ENCODE data around the gene IL2RA.
"Not testable (repeated sequence)": the region's sequence is repeated elsewhere in the genome, so short reads cannot be mapped to it uniquely, and the experiment has no call there.

IL2RA gene

DNA sequence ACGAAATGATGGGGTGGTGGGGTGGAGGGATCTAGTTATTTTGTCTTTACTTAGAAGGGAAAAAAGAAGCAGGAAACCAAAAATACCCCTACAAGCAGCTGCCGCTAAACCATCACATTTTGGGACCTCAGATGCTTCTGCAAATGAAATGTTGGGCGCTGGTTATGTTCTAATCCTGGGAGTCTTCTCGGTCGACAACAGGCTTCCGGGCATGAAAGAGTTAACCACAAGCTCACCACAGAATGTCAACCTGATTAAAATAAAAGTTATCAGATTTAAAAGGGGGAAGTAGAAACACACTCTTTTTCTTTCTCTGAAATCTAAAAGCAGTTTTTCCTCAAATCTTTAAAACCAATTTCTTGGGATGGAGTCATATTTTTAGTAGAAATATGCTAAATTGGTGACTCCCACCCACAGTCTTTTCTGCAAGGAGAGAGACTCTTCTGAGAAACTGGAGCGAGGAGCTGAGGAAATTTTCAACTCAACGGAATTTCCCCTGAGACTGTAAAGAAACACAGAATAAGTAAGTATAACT lies 16.8 kb downstream of the IL2RA start:
- H3K4me3 ChIP-seq (ENCODE audit: low read length) = no peak overlapping the region
- no peak for DNase-seq (ENCODE audit: low read depth)
- TF ChIP-seq, protein P1, sequence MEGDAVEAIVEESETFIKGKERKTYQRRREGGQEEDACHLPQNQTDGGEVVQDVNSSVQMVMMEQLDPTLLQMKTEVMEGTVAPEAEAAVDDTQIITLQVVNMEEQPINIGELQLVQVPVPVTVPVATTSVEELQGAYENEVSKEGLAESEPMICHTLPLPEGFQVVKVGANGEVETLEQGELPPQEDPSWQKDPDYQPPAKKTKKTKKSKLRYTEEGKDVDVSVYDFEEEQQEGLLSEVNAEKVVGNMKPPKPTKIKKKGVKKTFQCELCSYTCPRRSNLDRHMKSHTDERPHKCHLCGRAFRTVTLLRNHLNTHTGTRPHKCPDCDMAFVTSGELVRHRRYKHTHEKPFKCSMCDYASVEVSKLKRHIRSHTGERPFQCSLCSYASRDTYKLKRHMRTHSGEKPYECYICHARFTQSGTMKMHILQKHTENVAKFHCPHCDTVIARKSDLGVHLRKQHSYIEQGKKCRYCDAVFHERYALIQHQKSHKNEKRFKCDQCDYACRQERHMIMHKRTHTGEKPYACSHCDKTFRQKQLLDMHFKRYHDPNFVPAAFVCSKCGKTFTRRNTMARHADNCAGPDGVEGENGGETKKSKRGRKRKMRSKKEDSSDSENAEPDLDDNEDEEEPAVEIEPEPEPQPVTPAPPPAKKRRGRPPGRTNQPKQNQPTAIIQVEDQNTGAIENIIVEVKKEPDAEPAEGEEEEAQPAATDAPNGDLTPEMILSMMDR (conservative IDR thresholded peaks at IDR 0.05; ENCODE audit: low read depth, low read length) = no peak

DNA sequence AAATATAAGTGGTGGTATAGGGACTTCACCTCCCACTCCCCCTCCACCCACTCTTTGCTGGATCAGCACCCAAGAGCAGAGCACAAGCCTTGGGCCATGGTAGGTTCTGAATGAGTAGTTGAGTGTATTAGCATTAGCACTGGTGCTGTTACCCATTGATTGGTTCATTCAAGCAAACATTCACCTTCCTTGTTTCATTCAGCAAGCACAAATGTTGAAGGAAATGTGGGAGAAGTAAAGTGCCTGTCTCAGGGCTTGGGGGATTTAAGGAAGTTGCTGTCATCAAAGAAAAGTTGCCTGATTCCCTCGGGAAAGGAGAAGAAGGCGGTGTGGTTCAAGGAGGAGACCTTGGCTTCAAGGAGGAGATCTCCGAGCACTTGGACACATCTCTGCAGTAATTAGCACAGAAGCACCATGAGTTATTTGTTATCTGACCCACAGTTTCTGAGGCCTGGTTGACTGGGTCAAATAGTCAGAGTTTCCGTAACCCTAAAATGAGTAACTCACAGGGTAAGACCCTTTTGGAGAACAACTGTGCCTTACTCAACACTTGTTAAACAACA lies 17.3 kb downstream of the IL2RA start:
- DNase-seq (ENCODE audit: low read depth) = no peak

DNA sequence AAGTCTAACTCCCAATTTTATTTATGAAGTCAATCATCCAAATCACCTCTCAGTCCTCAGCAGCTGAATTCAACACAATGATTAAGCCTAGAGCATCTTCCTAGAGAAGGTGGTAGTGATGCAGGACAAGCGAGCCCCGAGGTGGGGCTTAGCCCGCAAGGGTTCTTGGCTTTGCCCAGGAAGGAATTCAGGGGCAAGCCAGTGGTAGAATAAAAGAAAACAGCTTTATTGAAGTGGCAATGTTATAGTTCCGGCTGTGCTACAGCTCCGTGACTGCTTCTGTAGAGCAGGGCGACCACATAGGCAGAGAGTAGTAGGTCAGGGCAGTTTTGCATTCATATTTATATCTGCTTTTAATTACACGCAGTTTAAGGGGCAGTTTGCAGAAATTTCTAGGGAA lies 18.1 kb downstream of the IL2RA start:
- H3K4me3 ChIP-seq (ENCODE audit: low read length) = no peak overlapping the region
- DNase-seq (ENCODE audit: low read depth) = no peak

More for the DNA sequence above, 17.3 kb downstream of the IL2RA start:
- TF ChIP-seq, protein P1 (conservative IDR thresholded peaks at IDR 0.05; ENCODE audit: low read depth, low read length) = no peak
- no peak overlapping the region for H3K4me3 ChIP-seq (ENCODE audit: low read length)

DNA sequence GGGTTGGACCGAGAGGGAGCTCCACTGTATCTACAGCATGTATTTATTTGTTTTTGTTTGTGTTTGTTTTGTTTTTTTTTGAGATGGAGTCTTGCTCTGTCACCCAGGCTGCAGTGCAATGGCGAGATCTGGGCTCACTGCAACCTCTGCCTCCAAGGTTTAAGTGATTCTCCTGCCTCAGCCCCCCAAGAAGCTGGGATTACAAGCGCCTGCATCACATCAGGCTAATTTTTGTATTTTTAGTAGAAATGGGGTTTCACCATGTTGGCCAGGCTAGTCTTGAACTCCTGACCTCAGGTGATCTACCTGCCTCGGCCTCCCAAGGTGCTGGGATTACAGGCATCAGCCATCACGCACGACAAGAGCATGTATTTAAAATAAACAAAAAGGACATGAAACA lies 18.8 kb downstream of the IL2RA start:
- H3K4me3 ChIP-seq (ENCODE audit: low read length); DNase-seq (ENCODE audit: low read depth): not testable (repeated sequence)

More for the DNA sequence above, 18.1 kb downstream of the IL2RA start:
- TF ChIP-seq, protein P1 (conservative IDR thresholded peaks at IDR 0.05; ENCODE audit: low read depth, low read length) = no peak

DNA sequence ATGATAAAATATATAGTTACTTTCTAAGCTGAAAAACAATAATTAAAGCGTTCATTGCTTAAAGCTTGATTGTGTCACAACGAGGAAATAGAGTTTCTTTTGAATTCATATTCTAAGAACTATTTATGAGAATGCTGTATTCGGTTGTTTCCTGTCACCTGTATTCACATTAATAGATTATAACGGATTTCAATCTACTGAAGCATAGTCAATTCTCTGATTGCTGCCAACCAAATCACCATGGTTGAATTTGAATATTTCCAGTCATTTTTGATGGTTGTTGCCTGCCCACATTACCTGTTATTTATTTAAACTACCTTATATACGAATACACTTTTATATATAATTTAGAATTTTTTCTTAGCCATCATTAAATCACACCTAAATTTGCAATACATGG lies 22.0 kb downstream of the IL2RA start:
- no peak overlapping the region for H3K4me3 ChIP-seq (ENCODE audit: low read length)
- TF ChIP-seq, protein P1 (conservative IDR thresholded peaks at IDR 0.05; ENCODE audit: low read depth, low read length) = no peak
- DNase-seq (ENCODE audit: low read depth) = no peak

DNA sequence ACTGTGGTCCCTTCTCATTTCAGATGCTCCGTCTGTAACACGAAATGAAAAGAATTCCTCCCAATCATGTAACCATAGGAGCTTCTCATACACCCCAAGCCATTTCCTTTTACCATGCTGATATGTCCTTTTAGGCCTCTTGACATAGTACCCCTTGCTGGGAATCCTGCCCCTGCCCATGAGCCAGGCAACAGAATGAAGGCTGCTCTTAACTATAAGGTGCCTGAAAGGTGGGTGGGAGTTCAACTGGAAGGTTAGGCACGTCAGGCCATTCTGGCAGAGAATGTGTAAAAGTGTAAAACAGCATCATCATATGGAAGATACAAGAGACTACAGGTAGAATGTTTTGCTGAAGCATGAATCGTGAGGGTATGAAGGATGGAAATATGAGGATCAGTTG lies 22.5 kb downstream of the IL2RA start:
- H3K4me3 ChIP-seq (ENCODE audit: low read length) = no peak overlapping the region
- no peak for DNase-seq (ENCODE audit: low read depth)
- TF ChIP-seq, protein P1 (conservative IDR thresholded peaks at IDR 0.05; ENCODE audit: low read depth, low read length) = no peak

DNA sequence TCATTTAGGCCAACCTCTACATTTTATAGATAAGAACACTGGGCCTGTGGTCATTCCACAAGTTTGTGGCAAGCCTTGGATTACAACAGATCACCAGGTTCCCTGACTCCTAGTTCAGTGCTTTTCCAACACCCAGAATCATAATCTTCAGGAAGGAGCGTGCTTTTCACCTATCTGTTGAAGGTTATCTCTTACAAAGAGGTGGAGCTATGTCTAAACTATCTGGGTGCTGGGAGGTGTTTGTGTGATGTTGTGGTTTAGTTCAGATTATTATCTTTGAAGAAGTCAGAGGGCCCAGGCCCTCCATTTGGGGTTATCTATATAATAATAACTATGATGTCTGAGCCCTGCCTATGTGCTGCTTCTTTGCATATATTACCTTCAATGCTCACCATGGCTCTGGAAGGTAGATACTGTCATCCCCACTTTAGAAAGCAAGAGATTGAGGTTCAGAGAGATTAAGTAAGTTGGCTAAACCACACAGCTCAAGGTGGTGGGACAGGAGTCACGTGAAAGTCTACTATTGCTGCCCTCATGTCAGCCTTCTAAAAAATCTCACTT lies 24.0 kb downstream of the IL2RA start:
- no peak for DNase-seq (ENCODE audit: low read depth)
- H3K4me3 ChIP-seq (ENCODE audit: low read length) = no peak overlapping the region
- TF ChIP-seq, protein P1 (conservative IDR thresholded peaks at IDR 0.05; ENCODE audit: low read depth, low read length) = no peak
